ENCODE measurements around the gene ZC3H14. TPM values are rescaled to one million over a fixed set of nuclear protein-coding genes. Genes with fewer than 3 reads are reported as not detected.

The ZC3H14 gene
- total RNA-seq, 1 experiment from 2014 or later: 68.6 TPM

DNA sequence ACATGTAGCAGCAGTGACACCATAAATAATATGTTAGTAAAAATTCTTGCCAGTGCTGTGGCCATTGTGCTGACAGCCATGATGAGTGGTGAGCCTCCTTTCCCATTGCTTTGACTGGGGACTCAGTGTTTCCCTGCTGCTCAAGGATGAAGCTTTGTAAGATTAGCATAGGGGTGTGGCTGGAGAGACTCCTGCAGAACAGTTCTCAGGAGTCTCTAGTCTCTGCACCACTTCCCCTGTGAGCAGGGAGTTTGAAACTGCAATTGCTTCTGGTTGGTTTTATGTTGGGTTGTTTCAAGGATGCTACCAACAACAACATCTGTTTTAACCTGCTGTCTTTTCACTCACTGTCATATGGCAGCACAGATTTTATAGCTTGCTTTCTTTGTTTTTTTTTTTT, 41.4 kb downstream of the ZC3H14 start:
- no peak for DNase-seq (ENCODE audit: low spot score)

DNA sequence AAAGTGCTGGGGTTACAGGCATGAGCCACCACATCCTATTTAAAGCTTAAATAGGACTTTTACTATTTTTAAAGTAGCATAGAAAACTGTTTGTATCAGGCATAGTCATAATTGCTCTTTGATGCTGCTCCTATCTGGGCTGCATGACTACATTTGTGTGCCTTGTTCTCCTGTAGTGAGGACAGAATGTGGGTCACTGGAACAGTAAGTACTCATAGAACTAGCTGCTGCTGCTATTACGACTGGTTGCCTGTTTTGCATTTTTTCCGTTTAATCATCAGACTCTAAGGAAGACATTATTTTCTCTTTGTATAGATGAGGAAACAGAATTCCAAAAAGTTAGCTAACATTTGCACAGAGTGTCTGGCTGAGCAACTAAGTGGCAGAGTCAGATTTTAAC, 42.8 kb downstream of the ZC3H14 start:
- DNase-seq (ENCODE audit: low spot score): no peak

DNA sequence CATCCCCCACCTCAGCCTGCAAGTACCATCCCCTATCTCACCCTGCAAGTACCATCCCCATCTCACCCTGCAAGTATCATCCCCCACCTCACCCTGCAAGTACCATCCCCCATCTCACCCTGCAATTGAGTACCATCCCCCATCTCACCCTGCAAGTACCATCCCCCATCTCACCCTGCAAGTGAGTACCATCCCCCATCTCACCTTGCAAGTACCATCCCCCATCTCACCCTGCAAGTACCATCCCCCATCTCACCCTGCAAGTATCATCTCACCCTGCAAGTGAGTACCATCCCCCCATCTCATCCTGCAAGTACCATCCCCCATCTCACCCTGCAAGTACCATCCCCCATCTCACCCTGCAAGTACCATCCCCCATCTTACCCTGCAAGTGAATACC, 45.0 kb downstream of the ZC3H14 start:
- no peak for DNase-seq (ENCODE audit: low spot score)

DNA sequence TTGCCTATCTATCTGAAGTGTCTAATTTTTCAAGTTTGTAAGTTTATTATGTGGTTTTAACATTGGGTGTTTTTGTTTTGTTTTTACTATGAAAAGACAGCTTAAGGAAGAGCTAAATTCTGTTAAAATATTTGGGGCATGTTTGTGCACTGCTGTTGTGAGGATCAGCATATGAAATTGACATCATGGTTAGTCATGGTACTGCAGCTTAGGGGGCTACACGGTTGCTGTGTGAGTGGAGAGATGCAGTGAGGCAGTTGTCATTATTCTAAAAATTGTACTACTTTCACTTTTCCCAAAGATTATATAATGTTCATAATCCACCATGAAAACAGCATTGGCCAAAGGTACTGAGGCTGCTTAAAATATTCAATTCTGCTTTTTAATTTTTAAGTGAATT, 49.0 kb downstream of the ZC3H14 start:
- DNase-seq (ENCODE audit: low spot score): no peak

DNA sequence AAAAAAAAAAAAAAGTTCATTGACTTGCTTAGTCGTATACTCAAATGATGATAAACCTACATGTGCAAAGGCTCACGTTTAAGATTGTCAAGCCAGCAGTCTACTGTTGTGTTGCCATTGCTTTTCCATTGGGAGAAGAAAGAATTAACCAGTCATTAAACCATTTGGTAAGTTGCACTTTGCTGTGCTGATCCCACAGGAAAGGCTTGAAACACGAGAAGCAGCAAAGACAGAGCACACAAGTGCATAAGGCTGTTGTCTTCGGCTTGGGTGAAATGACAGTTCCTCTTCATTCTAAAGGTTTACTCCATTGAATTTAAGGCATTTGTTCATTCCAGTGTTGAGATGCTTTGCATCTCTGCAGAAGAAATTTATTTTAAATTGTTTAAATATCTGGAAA, 50.1 kb downstream of the ZC3H14 start:
- no peak for DNase-seq (ENCODE audit: low spot score)

DNA sequence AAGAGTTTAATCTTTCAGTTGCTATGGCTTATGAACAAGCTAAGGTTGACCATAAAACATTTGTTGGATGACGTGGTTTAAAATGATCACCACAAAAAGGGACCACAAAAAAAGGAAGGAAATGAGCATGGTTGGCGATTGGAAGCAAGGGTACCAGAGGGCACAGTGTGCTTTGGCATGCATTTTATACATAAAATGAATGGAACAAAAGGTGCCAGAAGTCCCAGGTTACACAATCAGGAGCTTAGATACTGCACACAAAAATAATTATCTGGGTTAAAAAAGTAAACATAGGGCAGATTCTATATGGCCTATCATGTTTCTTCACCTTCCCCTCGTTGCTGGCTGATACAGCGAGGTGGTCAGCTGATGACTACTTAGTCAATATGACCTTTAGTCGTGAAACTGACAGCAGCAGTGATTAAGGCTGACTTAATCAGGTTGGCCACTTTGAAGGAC, 50.7 kb downstream of the ZC3H14 start:
- peak; percentile 66 for DNase-seq (ENCODE audit: low spot score)

DNA sequence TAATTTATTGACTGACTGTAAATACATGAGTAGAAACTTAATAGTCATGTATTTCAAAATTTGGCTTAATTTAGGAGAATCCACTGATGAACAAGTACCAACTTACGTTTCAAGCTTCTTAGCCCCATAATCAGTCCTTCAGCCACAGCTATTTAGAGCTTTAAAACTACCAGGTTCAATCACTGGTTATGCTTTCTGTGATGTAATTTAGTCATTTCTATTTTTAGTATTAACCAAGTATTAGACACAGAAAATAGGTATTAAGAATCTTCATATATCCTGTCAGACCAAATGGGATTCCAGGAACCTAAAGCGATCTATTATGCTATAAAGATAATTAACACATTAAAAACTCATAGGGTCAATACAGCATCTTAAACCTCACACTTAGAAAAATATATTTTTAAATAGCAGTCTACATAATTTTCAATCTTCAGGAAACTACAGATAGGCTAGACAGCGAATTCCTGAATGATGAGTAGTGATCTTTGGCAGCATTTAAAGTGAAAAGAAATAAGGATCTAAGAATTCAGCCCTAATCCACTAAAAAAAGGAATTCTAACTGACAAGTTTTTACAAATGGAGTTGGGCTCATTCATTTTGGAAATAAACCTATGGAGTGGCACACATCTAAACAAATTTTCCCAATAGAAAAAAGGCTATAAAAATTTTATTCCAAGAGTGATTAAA, 51.5 kb downstream of the ZC3H14 start:
- no peak for DNase-seq (ENCODE audit: low spot score)

DNA sequence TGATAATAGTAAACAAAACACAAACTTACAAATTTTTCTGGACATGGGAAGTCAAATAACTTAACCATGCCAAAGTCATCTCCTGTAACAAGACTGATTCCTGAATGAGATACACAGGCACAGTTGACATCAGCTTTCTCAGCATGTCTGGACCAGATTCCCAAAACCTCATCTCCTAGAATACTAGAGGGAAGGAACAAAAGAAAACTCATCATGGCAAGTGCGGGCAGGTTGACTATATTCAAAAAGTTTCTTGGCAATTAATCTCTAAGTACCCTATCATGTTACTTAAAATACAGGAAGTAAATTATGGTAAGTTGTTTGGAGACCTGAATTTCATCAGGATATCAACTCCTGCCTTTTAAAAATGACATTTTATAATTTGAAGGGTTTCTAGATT, 53.9 kb downstream of the ZC3H14 start:
- no peak for DNase-seq (ENCODE audit: low spot score)

DNA sequence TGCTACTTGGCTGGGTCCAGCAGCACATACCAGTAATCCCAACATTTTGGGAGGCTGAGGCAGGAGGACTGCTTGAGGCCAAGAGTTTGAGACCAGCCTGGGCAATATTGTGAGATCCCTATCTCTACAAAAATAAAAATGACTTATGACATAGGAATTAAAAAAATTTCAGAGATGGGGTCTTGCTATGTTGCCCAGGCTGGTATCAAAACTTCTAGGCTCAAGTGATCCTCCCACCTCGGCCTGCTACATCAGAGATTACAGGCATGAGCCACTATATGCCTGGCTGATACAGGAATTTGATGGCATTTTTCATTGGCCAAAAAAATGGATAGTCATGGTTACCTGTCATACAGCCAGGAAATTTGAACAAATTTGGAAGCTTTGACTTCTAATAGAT, 54.6 kb downstream of the ZC3H14 start:
- no peak for DNase-seq (ENCODE audit: low spot score)

DNA sequence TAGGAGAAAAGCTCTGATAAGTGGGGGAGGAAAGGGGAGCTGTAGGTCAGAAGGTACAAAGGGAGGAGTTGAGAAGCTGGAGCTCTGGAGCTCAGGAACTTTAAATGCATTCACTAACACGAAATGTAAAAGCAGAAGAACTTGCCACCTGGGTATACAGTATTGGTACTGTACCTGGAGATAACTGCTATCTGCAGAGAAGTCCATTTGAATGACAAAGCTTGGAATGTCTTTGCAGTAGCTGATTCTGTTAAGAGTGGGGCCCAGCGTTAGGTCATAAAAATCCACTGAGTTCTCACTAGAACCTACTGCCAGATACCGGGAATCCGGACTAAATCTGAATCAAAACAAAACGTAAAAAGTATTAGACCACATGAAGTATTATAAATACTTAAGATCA, 55.6 kb downstream of the ZC3H14 start:
- DNase-seq (ENCODE audit: low spot score): no peak

DNA sequence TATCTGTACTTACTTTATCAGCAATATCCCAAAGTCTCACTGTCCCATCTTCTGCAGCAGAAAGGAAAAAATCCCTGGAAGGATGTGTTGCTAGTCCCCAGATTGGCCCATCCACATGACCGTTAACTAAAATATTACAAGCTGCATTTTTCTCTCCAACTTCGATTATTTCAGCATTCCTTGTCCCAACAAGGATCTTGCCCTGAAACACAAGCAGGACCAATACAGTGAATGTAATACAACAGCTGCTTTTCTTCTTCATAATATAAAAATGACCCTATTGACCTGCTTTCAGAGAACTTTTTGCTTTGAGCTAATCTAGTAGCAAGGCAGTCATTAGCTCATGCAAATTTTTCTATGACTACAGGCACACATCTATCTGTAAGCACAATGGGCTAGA, 58.3 kb downstream of the ZC3H14 start:
- no peak for DNase-seq (ENCODE audit: low spot score)

DNA sequence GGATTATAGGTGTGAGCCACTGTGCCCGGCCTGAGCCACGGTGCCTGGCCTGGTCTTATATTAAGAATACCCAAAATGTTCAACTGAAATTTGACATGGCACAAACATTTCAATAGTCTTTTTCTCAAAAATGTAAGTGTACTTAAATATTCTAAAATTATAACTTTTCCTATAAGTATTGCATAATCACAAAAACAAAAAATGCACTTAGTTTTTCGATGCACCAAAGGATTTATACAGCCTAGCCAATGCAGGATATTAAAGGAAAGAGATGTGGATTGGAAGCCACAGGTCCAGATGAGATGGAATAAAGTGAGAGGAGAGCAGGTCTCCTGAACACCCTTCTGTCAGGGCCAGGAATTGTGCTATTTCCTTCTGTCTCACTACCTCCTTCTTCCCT, 62.8 kb downstream of the ZC3H14 start:
- no peak for DNase-seq (ENCODE audit: low spot score)

DNA sequence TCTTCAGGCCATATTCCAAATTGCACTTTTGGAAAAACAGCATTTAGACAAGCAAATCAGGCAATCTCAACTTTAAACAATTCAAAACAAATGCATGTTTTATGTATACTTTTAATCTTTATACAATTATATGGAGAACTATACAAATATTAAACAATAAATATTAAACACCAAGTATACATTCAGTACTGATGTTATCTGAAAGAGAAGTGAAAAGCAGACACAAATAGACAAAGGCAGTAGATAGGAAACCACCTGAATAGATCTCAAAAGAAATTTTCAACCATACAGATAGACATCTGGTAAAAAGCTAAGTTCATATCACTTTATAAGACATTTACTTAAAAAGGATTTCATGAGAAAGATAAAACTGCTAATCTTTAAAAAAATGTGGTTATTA, 65.2 kb downstream of the ZC3H14 start:
- DNase-seq (ENCODE audit: low spot score): no peak

DNA sequence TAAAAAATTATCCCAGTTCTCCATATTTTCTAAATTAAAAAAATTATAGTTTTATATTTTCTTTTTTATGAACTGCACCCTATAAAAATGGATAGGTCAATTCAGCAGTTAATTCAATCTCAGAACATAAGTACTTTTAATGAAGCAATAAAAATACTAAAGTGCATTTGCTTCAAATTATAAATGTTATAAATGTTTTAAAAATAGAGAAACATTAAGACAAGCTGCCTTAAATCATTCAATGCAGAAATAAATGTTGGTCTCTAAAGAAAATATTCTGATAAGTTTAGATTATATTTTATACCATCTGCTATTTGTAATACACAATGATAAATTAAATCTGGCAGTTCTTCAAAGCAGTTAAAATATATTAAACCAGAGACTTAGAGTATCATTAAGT, 65.6 kb downstream of the ZC3H14 start:
- no peak for DNase-seq (ENCODE audit: low spot score)

DNA sequence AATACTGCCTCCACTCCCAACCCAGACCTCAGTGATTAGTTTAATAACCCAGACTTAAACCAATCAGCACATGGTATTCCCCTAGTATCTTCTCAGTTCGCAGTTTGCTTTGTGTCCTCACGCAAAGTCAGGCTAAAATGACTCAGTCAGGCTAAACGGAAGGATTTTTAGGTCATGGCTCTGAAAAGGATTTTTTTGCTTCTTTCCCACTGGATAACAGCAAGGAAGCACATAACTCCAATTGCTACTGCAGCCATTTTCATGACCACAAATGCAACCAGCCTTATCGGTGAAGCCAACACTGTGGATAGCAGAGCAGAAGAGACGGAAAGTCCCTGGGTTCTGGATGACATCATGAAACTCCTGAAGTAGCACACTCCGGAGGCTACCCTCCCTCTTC, 67.7 kb downstream of the ZC3H14 start:
- DNase-seq (ENCODE audit: low spot score): peak; percentile 70

DNA sequence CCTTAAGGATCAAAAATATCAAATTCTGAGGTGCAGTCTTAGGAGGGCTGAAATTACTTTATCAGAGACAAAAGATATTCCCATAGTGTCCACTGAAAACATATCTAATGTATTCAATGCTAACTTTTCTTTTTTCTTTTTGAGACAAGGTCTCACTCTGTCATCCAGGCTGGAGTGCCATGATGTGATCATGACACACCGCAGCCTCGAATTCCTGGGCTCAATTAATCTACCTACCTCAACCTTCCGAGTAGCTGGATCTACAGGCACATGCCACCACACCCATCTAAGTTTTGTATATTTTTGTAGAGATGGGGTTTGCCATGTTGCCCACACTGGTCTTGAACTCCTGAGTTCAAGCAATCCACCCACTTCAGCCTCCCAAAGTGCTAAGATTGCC, 68.3 kb downstream of the ZC3H14 start:
- DNase-seq (ENCODE audit: low spot score): no peak

DNA sequence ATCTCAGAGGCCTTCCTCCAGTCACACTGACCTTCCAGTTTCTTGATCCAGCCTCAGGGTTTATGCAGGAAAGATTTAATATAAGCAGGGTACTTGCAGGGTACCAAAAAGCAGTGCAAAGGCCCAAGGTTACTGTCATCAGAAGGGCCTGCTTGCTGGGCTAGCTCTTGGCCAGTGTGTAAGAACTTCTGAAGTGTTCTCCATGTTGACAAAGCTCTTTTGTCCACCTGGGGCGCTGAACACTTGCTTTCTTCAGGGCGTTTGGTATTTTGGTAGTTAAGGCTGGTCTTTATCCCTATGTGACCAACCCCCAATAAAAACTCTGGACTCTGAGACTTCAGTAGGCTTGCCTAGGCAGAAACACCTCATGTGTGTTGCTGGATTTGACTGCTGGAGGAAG, 69.7 kb downstream of the ZC3H14 start:
- DNase-seq (ENCODE audit: low spot score): no peak

DNA sequence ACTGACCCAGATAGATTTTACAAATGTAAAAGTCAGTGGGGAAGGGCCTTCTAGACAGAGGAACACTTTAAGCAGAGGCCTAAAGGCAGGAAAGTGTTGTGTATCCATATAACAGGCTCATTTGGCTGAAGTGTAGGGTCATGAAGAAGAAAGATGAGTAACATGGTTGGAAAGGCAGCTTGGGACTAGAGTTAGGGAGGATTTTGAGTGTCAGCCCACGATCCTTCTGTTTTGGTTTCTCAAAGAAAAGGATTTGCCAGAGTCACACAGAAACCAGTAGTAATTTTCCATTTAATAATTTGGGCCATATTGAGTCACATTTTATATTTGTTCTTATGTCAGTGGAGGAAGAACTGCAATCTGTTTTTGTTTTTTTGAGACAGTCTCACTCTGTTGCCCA, 76.4 kb downstream of the ZC3H14 start:
- DNase-seq (ENCODE audit: low spot score): no peak

DNA sequence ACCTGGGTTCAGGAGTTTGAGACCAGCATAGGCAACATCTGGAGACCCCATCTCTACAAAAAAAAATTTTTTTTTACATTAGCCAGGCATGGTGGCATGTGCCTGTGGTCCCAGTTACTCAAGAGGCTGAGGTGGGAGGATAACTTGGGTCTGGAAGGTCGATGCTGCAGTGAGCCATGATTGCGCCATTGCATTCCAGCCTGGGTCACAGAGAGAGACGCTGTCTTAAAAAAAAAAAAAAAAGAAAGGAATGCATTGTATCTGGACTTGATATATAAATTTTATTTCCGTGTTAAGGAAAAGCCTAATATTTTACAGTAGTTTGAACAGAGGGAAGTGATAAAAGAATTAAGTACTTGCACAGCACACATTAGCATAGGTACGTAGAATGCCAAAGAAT, 97.2 kb downstream of the ZC3H14 start:
- DNase-seq (ENCODE audit: low spot score): no peak

DNA sequence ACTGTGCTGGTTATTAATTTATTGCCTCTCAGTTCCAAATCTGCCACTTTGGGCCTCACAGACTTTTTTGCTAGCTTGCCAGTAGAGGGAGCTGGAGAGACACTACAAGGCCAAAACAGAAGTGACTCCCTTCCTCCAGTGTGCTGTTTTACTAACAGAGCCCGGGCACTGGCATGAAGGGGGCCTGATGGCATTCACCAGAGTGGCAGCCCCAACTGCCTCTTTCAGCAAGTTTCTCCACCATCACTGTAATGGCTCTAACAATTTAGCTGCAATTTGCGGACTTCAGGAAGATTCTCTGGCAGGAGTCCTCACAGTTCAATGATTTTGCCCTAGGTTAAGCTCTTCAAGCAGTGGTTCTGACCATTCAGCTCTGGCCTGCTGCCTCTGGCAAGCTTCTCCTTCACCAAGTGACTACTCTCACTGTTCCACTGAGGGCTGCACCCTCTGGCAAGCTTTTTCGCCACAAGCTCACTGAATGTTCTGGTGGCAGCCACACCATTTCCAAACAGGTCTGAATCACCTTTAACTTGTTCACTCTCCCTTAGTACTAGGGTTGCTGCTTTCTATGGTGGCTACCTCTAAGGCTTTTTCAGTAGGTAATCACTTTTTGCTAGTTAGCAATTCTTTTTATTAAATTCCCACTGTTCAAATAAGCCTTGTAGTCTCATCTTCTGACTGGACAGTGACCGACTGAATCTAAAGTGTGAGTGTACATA, 104.9 kb downstream of the ZC3H14 start:
- peak; percentile 70 for DNase-seq (ENCODE audit: low spot score)

DNA sequence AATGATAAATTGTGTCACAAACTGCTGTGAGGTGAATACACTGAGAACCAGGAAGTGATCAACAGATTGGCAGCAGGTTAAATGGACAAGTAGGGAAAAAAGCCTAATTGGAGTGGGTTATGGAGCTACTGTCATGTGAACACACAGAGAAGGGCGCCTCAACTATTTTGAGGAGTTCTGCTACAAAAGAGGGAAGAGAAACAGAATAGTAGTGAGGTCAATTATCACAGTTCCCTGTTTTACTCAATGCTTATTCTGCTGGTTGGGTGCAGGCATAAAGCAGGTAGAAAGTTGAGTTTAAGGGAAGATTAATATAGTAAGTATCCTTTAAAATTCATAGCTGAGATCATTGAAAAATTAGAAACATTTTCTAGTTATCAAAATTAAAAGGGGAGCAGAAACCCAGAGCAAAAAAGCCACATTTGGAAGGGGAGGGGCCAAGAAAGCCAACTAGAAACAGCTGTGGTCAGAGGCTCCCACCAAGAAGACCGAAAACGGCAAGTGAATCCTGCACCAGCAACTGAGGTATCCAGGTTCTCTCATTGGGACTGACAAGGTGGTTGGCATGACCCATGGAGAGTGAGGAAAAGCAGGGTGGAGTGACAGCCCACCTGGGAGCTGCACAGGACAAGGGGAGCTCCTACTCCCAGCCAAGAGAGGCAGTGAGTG, 105.7 kb downstream of the ZC3H14 start:
- no peak for DNase-seq (ENCODE audit: low spot score)

DNA sequence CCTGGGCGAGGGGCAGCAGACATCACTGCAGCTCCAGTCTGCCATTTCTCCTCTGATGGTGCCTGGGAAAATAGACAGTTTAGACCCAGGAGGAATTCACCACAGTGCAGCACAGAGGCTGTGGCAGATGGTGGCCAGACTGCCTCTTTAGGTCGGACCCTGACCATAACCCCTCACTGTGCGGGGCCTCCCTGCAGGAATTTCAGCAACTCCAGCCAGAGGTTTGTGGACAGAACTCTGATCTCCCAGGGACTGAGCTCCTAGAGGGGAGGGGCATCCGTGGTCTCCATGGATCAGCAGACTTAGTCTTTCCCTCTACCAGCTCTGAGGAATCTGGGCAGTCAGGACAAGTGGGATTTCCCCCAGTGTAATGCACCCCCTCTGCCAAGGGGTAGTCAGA, 106.5 kb downstream of the ZC3H14 start:
- DNase-seq (ENCODE audit: low spot score): no peak

Data from H4 (cell line).